Forelimb muscle (tissue), 1 donor: ENCODE results near the gene CEP97. TPM values are rescaled to one million over a fixed set of nuclear protein-coding genes. Genes with fewer than 3 reads are reported as not detected.
"Not testable (repeated sequence)": the region's sequence is repeated elsewhere in the genome, so short reads cannot be mapped to it uniquely, and the experiment has no call there.

Experiments used
- DNase-seq: peaks from one replicate; pipeline ENCODE4 v3.0.0-alpha.2; 2013; ENCODE audit warnings: low read depth
- polyA plus RNA-seq: library from polyadenylated mRNA; unstranded; fragments of 120-200 nt; gene quantifications from one replicate; pipeline ENCODE4 v1.2.1, GENCODE V29; 2013; ENCODE audit not compliant: insufficient read length

Gene CEP97
- polyA plus RNA-seq, 1 donor, result 12.5 TPM

GRCh38 chr3:101762041-101762646 is 37.7 kb downstream of the CEP97 start:
- no peak for DNase-seq

- DNase-seq, result not testable (repeated sequence)
These were observed 53.4 kb downstream of the CEP97 start for GRCh38 chr3:101777745-101778281.

- DNase-seq, result no peak
These were observed 54.1 kb downstream of the CEP97 start for GRCh38 chr3:101778385-101779046.

- DNase-seq, result no peak
These were observed 54.8 kb downstream of the CEP97 start, which contains the start of gene NXPE3 for GRCh38 chr3:101779047-101779821. Gene NXPE3 (plus strand): TSS chr3:101779211. CDS start chr3:101785597, 6,386 bp downstream.

- no peak for DNase-seq
These were observed 55.5 kb downstream of the CEP97 start for GRCh38 chr3:101779822-101780381.

GRCh38 chr3:101780661-101781060 is 56.2 kb downstream of the CEP97 start:
- no peak for DNase-seq

GRCh38 chr3:101781166-101781565 is 56.8 kb downstream of the CEP97 start:
- DNase-seq, result no peak

- no peak for DNase-seq
These were observed 60.6 kb downstream of the CEP97 start for GRCh38 chr3:101784855-101785613.

GRCh38 chr3:101791778-101792177 is 67.4 kb downstream of the CEP97 start:
- no peak for DNase-seq

GRCh38 chr3:101796077-101796680 is 71.8 kb downstream of the CEP97 start:
- no peak for DNase-seq

GRCh38 chr3:101801174-101801573 is 76.8 kb downstream of the CEP97 start:
- DNase-seq, result no peak

- DNase-seq, result no peak
These were observed 77.8 kb downstream of the CEP97 start for GRCh38 chr3:101802179-101802578.

GRCh38 chr3:101803173-101803782 is 78.9 kb downstream of the CEP97 start:
- peak; percentile 66 for DNase-seq

GRCh38 chr3:101803939-101804338 is 79.5 kb downstream of the CEP97 start:
- no peak for DNase-seq

GRCh38 chr3:101806491-101806890 is 82.1 kb downstream of the CEP97 start:
- DNase-seq, result no peak

GRCh38 chr3:101807888-101808287 is 83.5 kb downstream of the CEP97 start:
- no peak for DNase-seq

- DNase-seq, result no peak
These were observed 85.0 kb downstream of the CEP97 start for GRCh38 chr3:101809178-101810021.

- DNase-seq, result no peak
These were observed 85.6 kb downstream of the CEP97 start for GRCh38 chr3:101810022-101810418.

- DNase-seq, result no peak
These were observed 87.5 kb downstream of the CEP97 start for GRCh38 chr3:101811875-101812274.

- no peak for DNase-seq
These were observed 88.5 kb downstream of the CEP97 start for GRCh38 chr3:101812895-101813294.
